HG02759 (cell line): ENCODE measurements around the gene NRG2.

ENCODE experiments used
- ATAC-seq: cut with Tn5 transposase; IDR thresholded peaks from one replicate; pipeline ENCODE4 v1.9.1; 2021; ENCODE audit warnings: mild to moderate bottlenecking, moderate library complexity; ENCODE audit not compliant: unreplicated experiment

NRG2 gene

GRCh38 chr5:139885172-139885856 lies 157.8 kb downstream of the NRG2 start:
- no peak for ATAC-seq

DNA sequence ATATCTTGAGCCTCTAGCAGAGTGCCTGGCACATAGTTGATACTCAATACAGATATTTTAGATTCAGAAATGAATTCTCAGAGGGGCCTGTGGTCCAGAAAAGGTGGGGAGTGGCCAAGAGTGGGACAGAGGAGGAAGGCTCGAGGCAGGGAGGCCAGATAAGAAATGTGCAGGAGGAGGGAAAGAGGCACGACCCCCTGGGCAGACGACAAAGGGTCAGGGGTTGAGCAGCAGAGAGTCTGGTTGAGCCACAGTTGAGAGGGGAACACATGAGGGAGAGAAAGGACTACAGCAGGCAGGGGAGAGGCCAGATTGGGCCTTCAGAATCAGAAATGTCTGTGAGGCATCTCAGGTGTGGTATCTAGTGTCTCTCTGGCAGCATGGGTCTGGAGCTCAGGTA lies 158.4 kb downstream of the NRG2 start:
- no peak for ATAC-seq

- ATAC-seq: no peak
Measured at GRCh38 chr5:139884144-139884543, 159.0 kb downstream of the NRG2 start.

DNA sequence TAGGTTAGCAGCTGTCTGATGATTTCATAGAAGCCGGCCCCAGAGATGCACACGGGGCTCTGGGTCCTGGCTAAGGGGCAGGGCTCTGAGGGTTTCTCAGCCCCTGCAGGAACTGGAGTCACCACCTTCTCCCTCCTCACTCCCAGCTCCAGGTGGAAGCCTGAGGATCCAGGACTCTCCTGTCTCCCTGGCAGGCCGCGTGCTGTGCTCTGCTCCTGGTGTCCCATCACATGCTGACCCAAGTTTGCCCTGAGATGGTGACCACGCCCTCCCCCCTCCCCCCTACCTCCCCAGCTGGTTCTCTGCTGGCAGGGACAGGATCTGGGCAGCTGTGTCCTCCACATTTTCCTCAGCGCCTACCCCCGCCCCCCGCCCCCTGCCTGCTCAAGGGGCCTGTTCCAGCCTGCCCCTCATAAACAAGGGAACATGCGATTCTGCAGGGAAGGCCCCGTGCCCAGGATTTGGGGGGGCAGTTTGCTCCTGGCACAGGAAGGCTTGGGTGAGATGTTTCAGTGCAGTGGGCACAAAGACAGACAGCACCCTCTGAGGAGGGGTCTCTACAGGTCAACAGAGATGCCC lies 160.0 kb downstream of the NRG2 start:
- no peak for ATAC-seq

- ATAC-seq: no peak
Measured at GRCh38 chr5:139882316-139882715, 160.8 kb downstream of the NRG2 start.

DNA sequence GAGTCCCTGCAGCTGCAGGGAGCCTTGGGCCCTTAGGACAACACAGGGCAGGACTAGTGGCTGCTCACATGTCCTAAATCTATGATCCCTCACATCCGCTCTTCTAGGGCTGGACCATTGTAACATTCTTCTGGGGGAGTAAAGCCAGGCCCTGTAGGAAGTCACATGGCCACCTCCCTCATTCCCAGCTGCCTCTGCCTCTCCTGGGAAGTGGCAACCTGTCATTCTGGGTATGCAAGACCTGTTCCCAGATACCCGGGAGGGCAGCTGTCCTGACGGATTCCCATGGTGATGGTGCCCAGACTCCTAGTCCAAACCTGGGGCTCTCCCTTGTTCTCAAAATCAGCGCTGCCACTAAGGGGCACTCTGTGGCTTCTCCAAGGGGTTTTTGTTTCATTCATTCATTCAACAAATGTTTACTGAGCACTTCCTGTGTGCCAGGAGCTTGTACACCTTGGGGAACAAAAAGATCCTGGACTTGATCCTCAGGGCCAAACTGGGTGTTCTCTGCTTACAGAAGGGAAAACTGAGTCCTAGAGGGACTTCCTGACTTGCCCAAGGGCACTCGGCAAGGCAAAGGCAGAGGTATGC lies 161.9 kb downstream of the NRG2 start:
- ATAC-seq: no peak

DNA sequence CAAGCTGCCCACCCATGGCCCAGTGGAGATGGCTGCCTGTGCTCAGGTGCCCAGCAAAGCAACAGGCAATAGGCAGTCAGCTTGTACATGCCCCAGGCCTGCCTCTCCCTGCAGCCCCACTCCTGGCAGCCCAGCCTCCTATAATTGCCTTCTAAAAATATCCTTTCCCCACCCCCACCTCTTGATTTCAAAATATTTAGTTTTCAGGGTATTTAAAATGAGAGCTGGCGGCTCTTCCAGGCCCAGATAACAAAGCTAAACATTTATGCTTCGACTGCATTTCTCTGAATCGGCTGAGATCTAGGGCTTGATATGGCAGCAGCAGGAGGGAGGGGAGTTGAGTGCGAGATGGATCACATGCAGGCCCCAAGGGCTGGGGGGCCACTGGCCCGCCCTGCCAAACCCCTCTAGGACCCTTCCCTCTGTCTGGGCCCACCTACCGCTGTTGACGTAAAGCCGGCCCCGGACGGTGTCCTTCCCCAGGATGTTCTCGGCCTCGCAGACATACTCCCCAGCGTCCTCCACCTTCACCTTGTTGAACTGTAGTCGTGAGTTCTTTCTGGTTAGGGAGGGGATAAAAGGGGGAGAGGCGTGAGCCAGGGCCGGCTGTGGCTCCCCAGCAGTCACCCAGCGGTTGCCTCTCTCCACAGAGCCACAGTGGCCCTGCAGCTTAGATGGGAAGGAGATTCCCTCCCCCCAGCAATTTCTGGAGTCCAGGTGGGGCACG lies 162.5 kb downstream of the NRG2 start:
- no peak for ATAC-seq

DNA sequence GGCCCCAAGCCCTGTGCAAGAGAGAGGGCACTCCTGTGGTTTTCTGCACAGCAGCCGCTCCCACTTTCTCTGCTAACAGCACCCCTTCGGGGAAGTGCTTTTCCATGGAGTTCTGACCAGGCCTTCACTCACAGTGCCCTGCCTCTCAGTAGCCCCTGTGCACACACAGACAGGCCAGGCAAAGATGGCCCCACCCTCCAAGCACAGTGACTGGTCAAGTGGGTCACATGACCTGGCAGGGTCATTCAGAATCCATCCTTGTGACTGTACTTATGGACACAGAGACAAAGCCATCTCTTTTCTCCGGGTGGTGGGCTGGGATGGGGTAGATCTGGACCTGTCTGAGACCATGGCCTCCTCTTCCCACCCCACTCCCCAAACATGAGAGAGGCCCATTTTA lies 165.0 kb downstream of the NRG2 start:
- no peak for ATAC-seq

DNA sequence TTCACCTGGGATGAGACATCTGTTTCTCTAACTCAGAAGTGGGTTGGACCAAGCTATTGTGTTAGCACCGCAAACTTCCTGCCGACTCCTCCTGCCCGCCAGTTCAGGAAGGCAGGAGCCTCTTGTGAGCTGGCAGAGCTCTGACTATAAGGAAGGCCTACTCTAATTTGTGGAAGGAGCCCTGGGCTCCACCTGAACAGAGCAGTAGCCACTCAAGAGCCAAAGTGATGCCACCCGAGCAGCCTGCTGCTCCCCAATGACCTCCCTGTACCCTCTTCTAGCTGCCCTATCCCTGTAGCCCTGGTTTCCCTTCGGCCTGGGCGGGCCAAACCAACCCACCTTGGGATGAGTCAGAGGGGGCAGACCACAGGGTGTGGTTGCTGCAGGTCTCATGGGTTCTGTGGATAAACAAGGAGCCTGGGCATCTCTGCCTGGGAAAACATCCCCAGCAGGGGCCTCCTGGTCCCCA lies 165.9 kb downstream of the NRG2 start:
- ATAC-seq: no peak

- no peak for ATAC-seq
Measured at GRCh38 chr5:139875957-139876356, 167.1 kb downstream of the NRG2 start.

DNA sequence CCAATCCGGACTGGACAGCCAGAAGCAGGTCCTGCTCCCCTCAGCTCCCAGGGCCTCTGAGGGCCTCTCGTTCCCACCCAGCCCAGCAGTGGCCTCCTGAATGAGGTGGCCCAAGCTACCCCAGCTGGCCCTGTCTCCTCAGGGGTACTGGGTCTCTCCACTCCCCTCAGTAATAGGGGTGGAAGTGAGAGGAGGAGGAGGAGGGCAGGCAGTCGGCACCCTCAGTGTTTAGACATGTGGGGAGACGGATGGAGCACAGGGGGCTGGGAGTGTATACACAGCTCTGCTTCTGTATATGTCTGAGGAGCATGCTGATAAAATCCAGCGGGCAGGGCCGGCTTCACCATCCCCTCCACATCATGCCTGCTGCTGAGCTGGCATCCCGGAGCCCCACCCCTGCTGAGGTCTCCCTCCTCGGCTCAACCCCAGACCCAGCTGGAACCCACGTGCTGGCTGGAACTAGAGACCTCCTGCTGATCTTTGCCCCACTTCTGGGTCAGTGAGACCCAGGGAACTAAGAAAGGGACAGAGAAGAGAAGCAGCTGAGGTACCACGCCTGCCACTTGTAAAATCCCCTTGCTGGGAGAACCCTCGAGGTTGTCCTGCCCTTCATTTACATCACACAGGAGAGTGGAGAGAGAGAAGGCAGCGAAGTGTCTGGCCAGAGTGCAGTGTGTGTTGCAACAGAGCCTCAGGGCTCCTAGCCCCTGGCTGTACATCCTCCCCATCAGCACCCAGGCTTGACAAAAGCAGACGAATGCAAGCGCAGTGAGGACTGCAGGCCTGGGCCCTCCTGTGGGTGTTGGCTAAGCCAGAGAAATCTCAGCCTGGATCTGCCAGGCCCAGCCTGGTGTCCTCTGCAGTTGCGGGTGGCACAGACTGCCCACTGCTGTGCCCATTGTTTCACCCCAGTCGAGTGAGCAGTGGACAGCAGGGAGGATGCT lies 170.0 kb downstream of the NRG2 start:
- no peak for ATAC-seq

DNA sequence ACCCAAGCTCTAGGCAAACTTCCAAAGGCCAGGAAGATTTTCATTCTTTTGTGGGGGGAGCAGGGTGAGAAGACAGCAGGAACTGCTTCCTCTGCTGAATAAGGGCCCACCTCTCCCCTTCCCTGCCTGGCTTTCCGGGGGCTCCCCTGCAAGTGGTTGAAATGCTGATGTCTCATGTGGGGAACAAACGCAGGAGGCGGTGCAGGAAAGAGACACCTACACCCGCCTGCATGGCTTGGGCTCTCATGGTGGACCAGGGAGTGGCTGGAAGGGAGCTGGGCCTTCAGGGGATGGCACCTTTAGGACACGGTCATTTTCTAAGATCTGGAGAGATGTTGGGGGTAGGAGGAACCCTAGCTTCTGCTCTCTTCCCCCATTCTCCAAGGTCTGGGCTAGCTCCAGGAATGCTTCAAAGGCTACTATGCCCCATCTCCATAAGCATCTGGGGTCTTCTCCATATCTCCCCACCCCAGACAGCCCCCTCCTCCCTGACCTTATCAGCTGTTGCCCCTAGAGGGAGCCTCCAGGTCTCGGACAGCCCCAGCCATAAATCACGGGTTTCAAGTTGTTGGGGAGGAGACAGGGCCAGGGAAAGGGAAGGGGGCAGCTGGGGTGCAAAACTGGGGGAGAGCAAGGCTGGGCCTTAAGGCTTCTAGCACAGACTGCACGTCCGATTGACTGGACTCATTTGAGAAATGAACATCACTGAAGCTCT lies 170.9 kb downstream of the NRG2 start:
- ATAC-seq: no peak

GRCh38 chr5:139871614-139872013 lies 171.5 kb downstream of the NRG2 start:
- ATAC-seq: no peak

DNA sequence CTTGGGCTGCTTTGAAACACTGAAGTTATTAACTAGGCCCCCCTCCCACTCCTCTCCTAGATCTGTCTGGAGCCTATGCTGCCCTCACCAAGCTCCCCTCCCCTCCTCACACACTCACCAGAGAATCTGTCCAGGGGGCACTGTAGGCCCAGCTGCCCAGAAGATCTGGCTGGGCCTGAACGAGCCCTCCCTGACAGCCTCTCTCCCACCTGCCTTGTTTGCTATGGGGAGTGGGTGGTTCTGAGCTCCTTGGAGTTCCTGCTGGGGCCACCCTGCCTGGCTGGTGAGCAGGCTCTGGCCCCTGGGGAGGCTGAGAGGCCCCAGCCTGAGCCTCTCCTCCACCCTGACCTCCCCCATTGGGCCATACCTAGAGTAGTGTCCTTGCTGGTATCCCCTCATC lies 172.4 kb downstream of the NRG2 start:
- ATAC-seq: no peak

GRCh38 chr5:139869042-139869790 lies 173.9 kb downstream of the NRG2 start:
- no peak for ATAC-seq

DNA sequence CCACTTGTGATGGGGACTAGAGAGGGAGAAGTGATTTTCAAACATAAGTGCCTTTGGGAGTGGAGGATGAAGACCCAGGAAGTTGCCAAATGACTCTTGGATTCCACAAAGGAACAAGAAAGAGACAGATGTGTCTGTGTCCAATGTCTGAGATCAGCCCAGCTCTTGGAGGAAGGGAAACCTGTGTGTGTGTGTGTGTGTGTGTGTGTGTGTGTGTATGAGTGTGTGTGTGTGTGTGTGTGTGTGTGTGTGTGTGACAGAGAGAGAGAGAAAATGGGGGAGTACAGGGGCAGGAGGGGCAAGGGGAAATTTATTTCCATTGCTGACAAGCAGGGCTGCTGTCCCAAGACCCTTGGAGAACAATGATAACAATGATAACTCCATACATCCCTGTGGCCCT lies 175.5 kb downstream of the NRG2 start:
- ATAC-seq: no peak

DNA sequence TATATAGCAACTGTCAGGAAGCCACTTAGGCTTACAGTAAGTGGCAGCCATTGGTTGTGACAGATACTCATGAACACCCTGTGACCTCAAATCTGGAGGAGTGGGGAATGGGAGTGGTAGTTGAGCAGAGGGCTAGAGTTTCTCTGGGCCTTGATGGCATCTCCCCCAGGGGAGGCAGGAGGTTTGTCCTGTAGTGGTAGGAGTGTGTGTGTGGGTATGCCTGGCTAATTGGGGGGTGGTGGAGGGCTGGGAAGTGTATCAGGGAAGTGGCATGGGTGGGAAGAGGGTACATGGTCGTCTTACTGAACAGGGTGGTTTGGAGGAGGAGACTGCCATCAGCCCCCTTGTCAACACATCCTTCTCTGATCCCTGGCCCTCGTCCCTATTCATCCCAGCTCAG lies 176.0 kb downstream of the NRG2 start:
- ATAC-seq: no peak

DNA sequence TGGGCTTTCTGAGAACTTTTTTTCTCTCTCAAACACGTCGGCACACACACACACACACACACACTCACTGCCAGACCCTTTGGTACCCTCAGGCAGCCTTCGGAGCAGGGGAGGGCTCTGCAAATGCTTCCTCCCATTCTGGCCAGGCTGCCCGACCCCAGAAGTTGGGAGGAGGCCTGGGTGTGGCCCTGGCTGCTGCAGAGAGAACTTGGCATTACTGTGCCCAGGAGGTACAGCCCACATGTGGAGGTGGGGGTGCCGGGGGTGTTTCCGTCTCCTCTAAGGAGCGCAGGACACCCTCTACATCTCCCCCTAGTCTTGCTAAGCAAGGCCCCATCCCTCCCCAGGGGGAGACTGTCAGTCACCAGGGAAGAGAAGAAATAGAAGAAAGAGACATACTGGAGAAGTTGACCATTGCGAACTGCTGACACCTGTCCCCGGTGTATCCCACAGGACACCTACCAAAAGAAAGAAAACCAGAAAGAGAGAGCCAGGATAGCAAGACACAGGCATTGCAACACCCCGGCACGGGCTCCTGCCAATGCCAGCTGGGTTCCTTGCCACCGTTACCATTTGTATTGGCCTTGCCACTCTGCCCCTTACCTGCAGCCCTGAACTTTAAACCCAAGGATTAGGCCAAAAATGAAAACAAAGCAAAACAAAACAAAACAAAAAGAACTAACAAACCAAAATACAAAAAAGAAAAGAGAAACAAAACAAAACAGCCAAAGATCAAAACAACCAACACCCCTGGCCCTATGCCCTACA lies 178.2 kb downstream of the NRG2 start:
- ATAC-seq: no peak
